Heart left ventricle (tissue), 13 donors: ENCODE data around the gene LPP.

ENCODE experiments used
- CTCF ChIP-seq, 12 donors: fragments of 200-600 bp; sonication (generic) in 4 of 12; IDR thresholded peaks; one replicate each; pipeline versions ENCODE4 v1.5.0 to v1.8.0; 2018 to 2022; ENCODE audit warnings: antibody characterized with exemption in 12 of 12, mild to moderate bottlenecking in 5 of 12
- POLR2A ChIP-seq, 2 donors: fragments of 450-650 bp; IDR thresholded peaks; one replicate each; pipeline ENCODE4 v1.6.1; 2017; ENCODE audit warnings: antibody characterized with exemption in 2 of 2, mild to moderate bottlenecking in 2 of 2, moderate library complexity in 2 of 2
- donor health status: ischemic (EF 13 %, LVEDD 7.1; RV severe dilation, severe dysfunction).
- donor health status: DM: no; HTN: yes; CAD: no.
- donor health status: DM: no; HTN: no; CAD: no.
- donor health status: ischemic (EF 25% LVEDD 6.9; RV normal size, moderate dysfunction).
- donor health status: ischemic (EF 25% LVEDD 5.7; RV mildly dilated, moderate dysfunction).
- donor health status: ischemic (EF 35%, LVEDD 5.7; RV mildly dilated, moderate dysfunction).
- donor health status: nonischemic (EF 11% LVEDD 7.7; RV severe dilation, severe dysfunction).
- donor health status: DM: yes; HTN: yes; CAD: no.
- donor health status: PGD.
- donor health status: ischemic (EF 29% LVEDD 5.4; RV normal size, mild dysfunction).
- donor health status: nonischemic (EF 23%, LVEDD 6.1; RV moderate dilation, normal function).

GRCh38 chr3:188146219-188146618 is 7.7 kb upstream of the LPP start:
- TF ChIP-seq CTCF (IDR thresholded peaks at IDR 0.05) (no peak), POLR2A (IDR thresholded peaks at IDR 0.05) (no peak)
